OCI-LY3 (cell line): ENCODE data around the gene KREMEN1.

Source experiments
- EZH2phosphoT487 ChIP-seq: fragments of 200-600 bp; shearing (Covaris generic); IDR thresholded peaks from 2 replicates; pipeline ENCODE4 v1.6.1; 2018; ENCODE audit warnings: antibody characterized with exemption, mixed run types, low read depth
- TF ChIP-seq, protein P1 (sequence below): fragments of 200-600, 300-600 bp; sonication (generic); IDR thresholded peaks from 2 replicates; pipeline ENCODE4 v1.5.1; 2014; ENCODE audit warnings: antibody characterized with exemption, low read length, low read depth

- TF ChIP-seq, protein P1, sequence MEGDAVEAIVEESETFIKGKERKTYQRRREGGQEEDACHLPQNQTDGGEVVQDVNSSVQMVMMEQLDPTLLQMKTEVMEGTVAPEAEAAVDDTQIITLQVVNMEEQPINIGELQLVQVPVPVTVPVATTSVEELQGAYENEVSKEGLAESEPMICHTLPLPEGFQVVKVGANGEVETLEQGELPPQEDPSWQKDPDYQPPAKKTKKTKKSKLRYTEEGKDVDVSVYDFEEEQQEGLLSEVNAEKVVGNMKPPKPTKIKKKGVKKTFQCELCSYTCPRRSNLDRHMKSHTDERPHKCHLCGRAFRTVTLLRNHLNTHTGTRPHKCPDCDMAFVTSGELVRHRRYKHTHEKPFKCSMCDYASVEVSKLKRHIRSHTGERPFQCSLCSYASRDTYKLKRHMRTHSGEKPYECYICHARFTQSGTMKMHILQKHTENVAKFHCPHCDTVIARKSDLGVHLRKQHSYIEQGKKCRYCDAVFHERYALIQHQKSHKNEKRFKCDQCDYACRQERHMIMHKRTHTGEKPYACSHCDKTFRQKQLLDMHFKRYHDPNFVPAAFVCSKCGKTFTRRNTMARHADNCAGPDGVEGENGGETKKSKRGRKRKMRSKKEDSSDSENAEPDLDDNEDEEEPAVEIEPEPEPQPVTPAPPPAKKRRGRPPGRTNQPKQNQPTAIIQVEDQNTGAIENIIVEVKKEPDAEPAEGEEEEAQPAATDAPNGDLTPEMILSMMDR, result no peak
- no peak for TF ChIP-seq EZH2phosphoT487
These were observed 35.3 kb downstream of the KREMEN1 start for GRCh38 chr22:29108137-29108536.
